ENCODE measurements around the gene KLK6.

KLK6 gene

DNA sequence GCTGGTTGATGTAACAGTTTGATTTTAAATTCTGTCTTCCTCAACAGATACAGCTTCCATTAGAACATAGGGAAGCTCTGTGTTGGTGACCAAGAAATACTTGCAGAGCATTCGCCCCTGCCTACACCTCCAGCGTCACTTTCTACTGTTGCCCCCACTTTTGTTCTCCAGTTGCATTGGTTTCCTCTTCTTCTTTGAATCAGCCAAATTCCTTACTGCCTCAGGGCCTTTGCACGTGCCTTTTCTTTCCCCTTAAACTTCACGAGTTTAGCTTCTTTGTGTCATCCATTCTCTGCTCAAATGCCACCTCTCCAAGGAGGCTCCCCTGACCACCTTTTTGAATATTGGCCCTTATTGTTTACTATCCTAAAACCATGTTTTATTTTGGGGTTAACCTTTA is 22.3 kb downstream of the KLK6 start:
- no peak for DNase-seq

DNA sequence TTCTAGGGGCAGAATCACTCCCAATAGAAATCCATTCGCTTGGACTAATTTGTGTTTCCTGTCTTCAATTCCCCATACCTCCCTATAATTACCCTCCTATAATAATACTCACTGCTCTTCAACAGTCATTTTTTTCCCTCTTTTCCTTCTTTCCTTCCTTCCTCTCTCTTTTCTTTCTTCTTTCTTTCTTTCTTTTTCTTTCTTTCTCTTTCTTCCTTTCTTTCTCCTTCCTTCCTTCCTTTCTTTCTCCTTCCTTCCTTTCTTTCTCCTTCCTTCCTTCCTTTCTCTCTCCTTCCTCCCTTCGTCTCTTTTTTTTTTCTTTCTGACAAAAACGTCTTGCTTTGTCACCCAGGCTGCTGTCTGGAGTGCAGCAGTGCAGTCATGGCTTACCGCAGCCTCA is 24.6 kb downstream of the KLK6 start:
- no peak for DNase-seq

DNA sequence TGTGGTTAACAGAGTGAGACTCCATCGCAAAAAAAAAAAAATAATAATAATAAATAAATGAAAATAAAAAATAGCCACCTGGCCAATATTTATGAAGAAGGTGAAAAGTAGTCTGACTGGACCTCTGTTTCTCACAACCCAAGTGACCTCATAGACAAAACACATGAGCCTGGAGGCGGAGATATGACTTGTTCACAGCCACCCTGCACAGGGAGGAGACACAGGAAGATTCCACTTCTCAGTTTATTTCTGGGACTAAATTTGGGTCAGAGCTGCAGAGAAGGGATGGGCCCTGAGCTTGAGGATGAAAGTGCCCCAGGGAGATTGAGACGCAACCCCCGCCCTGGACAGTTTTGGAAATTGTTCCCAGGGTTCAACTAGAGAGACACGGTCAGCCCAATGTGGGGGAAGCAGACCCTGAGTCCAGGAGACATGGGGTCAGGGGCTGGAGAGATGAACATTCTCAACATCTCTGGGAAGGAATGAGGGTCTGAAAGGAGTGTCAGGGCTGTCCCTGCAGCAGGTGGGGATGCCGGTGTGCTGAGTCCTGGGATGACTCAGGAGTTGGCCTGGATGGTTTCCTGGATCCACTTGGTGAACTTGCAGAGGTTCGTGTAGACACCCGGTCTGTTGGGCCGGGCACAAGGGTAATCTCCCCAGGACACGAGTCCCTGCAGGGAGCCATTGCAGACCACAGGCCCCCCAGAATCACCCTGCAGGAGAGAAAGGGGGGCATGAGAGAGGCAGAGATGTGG is 26.1 kb downstream of the KLK6 start:
- DNase-seq: no peak

DNA sequence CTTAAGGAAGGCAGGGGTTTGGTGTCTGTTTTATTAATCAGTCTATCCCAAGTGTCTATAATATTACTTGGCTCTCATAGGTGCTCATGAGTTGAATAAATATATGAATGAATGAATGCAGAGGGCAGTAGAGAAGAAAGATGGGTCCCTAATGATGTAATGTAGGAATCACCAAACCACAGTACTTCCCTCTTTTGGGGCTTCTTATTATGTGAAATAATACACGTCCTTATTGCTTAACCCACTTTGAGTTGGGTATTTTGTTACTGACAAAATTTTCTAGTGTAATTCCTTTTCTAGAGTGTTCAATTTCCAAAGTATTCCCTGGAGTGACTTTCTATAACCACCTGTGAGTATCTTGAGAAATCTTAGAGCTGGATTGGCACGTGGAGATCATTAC is 29.8 kb downstream of the KLK6 start:
- DNase-seq: no peak

DNA sequence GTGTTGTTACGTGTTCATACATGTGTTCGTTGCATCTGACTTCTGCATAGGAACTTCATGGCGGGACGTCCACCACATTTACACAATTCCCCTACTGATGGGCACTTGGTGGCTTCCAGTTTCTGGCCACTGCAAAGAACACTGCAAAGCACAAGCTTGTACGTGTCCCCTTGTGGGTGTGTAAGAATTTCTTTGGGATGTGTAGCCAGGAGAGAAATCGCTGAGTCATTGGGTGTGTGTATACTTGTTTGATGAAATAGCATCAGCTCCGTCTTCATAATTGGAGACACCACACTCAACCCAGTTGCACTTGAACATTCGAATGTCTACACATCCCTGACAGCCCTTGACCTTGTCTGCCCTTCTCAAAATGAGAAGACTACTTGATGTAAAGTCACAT is 35.8 kb downstream of the KLK6 start:
- no peak for DNase-seq

DNA sequence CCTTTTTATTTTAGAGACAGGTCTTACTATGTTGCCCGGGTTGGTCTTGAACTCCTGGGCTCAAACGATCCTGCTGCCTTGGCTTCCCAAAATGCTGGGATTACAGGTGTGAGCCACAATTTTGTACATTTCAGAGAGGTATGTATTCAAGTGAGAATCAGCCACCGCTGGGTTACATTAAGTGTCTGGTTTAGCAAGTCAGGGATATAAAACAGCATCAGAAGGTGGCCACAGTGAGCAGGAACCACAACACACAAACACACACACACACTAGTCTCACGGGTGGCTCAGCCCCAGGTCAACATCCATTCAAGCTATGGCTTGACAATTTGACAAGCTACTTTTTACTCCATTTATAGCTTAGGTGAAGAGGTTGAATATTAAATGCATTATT is 36.7 kb downstream of the KLK6 start:
- DNase-seq: no peak

DNA sequence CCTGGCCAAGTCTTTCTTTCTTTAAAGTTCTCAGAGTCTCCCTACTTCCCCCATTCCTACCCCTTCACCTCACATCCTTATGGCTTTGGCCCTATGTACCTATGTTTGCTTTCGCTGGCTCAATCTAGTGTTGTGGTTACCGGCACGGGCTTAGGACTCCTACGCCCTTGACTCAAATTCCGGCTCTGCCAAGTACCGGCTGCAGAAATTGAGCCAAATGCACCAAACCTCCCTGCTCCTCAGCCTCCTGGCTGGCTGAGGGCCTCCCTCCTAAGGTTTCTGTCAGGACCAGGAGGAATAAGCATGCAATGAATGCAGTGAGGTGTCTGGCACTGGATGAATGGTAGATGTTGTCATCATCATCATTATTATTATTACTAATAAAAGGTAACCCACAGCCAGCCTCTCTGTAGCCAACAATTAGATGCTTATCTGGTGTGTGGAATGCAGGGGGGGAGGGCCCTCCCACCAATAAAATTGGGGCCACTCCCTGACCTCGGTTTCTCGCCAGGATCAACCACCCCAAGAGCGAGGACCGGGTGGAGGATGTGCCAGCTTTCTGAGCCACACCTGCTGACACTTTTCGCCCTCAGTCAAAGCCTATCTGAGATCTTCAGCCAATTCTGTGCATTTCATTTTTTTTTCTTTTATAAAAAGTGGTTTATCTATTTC is 37.2 kb downstream of the KLK6 start:
- DNase-seq: no peak

DNA sequence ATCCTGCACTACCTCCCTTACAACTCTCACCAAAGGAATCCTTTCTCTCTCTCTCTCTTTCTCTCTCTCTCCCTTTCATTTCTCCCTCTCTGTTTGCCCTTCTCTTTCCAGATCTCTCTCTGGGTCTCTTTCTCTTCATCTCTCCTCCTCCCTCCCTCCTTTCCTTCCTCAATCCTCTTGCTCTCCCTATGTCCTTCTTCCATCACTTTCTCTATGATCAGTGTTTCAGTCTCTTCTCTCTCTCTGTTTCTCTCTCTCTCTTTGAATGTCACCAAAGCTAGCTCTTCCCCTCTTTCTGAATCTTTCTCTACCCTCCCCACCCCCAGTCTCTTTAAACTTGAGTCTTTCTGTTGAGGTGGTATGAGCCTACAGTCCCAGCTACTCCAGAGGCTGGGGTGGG is 38.4 kb downstream of the KLK6 start:
- no peak for DNase-seq

DNA sequence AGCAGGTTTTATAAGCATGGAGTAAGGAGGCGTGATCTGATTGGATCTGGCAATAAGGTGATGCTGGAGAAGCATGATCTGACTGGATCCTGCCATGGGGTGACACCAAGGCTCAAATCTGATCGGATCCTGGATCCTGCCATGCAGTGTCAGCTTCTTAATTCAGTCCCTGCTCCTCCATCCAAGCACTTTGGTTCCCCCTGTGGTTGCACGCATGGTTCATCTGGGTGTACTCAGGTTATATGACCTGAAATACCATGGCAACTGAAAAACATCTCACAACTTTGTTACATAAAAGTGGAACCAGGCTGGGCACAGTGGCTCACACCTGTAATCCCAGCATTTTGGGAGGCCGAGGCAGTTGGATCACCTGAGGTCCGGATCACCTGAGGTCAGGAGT is 40.6 kb downstream of the KLK6 start:
- peak; percentile 36 to 53 for DNase-seq

DNA sequence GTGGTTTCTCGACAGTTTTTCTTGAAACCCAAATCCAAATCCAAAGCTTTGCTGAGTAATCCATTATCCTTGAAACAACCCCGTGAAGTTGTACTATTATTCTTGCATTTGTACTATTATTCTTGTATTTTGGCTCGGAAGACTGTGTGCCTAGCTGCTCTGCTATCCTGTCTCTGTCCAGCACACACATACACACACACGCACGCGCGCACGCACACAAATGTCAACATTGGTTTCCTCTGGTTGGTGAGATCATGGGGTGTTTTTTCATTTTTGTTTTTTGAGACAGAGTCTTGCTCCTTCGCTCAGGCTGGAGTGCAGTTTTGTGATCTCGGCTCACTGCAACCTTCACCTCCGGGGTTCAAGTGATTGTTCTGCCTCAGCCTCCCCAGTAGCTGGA is 43.2 kb downstream of the KLK6 start:
- DNase-seq: no peak

DNA sequence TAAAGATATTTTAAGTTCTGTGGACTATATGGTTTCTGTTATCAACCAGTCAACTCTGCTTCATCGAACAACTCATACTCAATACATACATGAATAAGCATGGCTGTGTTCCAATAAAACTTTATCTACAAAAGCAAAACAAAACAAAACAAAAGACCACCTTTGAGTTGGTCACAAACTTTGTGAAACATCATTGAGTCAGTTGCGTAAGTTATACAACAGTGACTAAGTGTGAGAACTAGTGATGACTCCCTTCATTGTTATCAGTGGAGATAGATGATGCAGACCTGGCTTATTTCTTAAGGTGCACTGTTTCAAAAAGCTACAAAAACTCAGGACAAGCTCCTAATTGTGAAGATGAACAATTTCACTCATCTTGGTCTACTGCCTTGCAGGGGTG is 43.7 kb downstream of the KLK6 start:
- DNase-seq: no peak

DNA sequence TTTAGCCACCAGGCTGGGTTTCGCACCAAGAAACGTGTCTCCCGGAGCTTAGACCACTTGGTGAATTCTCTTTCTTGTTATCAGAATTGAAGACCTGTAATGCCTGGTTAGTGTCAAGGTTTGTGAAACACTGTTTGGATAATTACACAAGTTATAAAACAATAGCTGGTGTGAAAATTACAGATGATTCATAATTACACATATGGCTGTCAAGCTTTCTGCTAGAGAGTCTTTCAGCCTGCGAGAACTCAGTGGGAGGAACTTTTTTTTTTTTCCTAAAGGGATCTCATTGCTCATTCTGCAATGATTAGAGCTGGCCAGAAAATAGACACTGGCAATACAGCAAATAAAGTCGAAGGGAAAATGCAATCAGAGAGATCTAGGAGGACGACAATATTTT is 44.8 kb downstream of the KLK6 start:
- no peak for DNase-seq

DNA sequence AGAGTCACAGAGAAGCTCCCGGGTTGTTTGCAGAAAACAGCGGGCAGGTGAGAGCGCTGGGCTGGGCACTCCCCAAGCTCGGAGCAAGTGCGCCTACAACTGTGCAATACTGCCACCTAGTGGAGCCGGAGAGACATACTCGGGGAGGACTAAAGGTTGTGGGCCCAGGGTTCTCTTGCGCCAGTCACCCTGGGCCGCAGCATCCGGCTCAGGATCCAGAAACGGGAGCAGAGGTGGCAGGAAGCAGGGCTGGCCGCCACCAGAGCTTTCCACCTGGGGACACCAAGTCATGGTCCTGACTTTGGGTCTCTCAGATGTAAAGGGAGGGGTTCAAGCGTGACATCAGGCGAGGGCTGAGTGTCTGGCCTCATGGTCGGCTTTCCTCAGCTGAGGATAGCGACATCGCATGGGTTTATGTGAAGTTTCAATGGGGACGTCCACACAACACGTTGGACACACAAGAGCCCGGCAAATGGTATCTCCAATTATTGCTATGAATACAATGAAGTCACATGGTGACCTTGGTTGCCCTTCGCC is 47.0 kb downstream of the KLK6 start:
- peak; percentile 77 to 90 for DNase-seq

DNA sequence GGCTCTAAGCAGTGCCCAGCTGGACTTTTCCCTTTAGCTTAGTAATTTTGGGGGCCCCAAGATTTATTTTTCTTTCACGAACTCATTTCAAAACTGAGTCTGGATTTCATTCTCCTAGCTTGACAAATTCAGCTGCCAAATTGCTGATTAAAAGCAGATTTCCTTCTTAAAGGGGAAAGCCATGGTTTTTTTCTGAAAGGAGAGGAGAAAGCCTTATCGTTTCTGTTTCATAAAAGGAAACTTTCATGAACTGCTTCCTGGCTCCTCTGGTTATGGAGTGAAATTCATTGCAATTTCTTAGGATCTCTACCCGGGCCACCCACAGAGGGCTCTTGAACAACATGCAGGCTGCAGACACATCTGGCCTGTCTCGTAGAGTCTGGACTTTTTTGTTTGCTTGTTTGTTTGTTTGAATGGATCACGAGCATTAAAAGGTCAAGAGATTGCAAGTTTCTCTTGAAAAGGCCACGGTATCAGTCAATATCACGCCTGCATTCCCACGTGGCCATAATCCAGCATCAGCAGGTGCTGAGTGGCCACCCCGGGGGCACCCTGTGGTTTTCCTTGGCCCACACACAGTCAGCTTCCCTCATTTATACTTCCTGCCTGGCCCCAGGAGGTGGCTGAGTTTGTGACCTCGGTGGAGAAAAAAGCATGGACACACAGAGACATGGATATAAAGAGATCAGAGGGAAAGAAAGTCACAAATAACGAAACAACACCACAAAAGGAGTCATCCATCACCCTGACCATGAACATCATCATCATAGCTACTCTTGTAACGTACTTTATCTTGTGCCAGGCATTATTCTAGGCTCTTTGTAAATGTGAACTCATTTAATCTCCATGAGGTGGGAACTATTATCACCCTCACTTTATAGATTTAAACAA is 47.7 kb downstream of the KLK6 start:
- DNase-seq: no peak

DNA sequence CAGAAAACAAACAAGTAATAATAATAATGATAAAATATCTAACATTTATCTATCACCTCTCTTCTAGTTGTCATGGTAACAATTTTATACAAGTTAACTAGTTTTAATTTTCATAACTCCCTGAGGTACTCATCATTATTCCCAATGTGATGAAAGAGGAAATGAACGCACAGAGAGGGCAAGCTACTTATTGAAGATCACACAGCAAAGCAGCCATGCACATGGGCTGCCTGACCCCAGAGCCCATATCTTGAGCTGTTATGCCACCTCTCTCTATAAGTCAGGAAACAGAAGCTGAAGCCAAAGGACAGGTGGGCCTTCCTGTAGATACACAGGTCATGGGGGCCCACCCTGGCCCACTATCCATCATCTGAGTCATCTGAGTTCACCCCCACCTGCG is 53.3 kb downstream of the KLK6 start:
- no peak for DNase-seq

DNA sequence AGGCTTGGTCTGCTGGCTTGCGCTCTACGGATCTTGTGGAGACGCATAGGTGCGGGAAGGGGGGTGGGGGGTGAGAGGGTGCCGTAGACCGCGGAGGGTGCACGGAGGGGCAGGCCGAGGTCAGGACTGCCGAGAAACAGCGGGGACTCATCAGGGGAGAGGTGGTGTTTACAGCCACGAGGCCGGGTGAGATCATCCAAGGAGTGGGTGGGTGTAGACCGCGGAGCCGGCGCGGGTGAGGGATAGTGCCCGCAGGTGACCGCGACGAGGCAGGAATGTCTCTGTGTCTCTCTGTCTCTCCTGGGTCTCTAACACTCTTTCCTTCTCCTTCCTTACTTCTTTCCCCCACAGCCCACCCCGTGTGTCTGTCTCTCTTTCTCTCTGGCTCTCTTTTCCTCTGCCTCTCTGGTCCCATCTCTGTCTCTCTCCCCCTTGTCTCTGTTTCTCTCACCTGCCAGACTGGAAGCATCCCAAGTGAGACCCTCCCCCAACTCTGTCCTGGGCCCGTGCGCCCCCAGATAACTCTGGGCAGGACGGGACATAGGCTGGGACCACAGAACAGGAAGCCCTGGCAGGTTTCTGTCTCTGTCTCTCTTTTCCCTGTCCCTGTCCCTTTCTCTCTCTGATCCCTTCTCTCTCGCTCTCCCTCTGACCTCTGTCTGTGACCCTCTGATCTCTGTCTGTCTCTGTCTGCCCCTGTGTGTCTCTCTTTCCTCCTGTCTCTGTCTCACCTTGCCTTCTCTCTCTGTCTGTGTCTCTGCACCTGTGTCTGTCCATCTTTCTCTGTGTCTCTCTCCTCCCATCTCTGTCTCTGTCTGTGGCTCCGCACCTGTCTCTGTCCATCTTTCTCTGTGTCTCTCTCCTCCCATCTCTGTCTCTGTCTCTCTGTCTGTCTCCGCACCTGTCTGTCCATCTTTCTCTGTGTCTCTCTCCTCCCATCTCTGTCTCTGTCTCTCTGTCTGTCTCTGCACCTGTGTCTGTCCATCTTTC is 56.4 kb downstream of the KLK6 start:
- DNase-seq: no peak

DNA sequence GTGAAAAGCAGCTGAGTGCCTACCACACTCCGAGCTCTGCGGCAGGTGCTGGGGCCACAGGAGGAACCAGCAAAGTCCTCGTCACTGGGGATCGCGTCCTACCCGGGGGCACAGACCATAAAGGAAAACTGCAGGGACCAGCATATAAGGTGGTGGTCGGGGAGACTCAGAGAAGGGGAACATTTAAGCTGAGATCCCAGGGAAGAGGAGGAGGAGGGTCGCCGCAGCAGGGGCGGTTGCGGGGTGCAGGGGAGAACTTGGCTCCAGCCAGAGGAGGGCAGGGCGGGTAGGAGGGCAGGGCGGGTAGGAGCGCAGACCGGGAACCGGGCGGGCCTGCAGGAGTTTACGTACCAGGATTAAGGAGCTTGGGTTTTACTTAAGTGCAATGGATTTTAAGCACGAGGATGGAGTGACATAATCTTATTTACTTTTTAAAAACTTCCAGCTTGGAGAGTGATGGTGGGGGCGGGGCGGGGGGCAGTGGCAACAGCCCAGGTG is 57.2 kb downstream of the KLK6 start:
- DNase-seq: no peak

DNA sequence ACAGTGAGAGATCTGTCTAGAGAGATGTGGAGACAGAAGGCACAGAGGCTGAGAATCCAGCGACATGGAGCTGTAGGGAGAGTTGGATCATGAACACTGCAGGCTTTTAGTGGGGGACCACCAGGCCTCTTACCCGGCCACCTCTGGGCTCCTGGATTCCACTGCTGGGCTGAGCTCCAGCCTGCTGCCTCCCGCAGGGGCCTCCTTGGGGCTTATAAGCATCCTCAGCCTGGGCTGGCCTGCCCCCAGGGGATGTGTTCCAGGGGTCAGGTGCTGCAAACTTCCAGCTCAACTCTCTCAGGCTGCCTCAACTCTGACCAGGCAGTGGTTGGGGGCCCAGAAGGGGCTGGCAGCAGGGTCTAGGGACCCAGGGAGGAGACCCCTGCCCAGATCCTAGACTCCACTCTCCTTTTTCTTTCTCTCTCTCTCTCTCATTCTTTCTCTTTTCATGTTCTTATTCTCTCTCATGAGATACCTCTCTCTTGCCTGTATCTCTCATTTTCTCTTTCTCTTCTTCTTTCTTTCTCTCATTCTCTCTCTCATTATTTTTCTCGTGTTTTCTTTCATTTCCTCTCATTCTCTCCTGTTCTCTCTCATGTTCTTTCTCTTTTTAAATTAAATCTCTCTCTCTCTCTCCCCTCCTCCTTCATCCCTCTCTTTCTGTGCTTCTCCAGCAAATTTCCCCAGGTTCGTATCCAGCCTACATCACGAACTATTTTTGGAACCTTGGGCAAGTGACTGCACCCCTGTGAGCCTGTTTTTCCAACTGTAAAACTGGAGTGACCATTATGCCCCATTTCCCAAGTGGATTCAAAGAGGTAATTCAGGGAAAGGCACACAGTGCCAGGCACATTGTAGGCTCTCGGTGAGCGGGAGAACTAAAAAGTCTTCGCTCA is 57.9 kb downstream of the KLK6 start, which contains the start of gene KLK4:
KLK4 (minus strand) TSS at position 190 of the 896 bp plus-strand sequence. CDS start 657 bp downstream, outside the sequence.
- no peak for DNase-seq

DNA sequence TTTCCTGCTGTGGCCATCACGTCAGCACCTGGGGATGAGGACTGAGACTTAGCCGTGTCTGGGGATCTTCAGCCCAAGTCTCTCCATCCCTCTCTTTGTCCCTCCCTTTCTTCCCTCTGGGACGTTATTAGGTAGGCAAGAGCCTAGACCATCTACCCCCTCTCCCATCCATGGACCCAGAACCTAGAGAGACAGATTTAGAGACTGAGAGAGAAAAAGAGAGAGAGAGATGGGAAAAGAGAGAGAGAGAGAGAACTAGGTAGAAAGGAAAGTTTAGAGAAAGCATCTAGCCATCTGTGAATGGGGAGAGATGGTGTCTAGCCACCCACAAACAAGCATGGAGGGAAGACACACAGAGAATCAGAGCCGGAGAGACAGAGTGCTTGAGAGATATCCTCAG is 58.7 kb downstream of the KLK6 start:
- no peak for DNase-seq

DNA sequence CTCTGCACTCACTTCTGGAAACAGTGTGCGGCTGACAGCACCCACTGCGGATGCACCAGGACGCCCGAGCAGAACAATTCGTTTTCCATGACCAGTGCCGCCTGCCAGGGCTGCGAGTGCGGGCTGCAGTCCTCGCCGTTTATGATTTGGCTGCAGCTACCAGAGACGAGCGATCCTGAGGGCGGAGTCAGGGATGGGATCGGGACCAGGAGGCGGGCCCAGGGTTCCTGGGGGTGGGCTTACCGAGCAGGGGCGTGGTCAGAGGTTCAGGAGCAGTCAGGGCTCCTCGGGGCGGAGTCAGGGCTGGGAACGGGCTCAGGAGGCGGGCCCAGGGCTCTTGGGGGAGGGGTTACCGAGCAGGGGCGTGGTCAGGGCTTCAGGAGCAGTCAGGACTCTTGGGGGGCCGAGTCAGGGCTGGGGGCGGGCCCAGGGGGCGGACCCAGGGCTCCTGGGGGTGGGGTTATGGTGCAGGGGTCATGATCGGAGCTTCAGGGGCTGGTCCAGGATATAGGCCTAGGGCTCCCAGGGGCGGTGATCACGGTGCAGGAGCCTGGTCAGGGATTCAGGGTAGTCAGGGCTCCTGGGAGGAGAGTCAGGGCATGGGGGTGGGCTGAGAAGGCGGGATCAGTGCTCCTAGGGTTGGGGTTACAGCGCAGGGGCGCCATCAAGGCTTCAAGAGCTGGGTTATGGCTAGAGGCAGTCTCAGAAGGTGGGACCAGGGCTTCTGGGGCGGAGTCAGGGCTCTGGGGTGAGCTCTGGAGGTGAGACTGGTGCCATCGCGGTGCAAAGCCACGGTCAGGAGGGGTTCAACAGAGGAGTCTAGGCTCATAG is 59.9 kb downstream of the KLK6 start:
- DNase-seq: peak; percentile 54 to 61

Measured in NCI-H1930 (cell line).